Nasal cavity respiratory epithelium epithelial cell of viscerocranial mucosa (primary cell): ENCODE results near the gene NBL1. TPM values are rescaled to one million over a fixed set of nuclear protein-coding genes. Genes with fewer than 3 reads are reported as not detected.

Experiments used
- total RNA-seq: library from RNA; depleted of rRNA; stranded (reverse); fragments of >200 nt; gene quantifications from 2 replicates; pipeline ENCODE4 v1.2.3, GENCODE V29; 2014

NBL1 gene
- 54.7 and 211 TPM in 2 replicates for total RNA-seq

GRCh38 chr1:19643602-19644394 lies at the start of gene NBL1:
Gene NBL1, plus strand, starts transcription at chr1:19644311. Its CDS starts 10,720 bp downstream, at chr1:19655031.

GRCh38 chr1:19664453-19665185 lies 20.5 kb downstream of the NBL1 start, which contains the start of gene HTR6:
Gene HTR6, plus strand, starts transcription at chr1:19664875. Its CDS starts 879 bp downstream, at chr1:19665754.

Other genes with a start within 250 kb of the NBL1 start
- 87.8 and 107 TPM in 2 replicates for gene CAPZB, start 158.8 kb upstream of the NBL1 start, total RNA-seq
- gene HTR6, start 20.6 kb downstream of the NBL1 start, total RNA-seq = not detected in 2 replicates
- gene TMCO4, start 155.6 kb downstream of the NBL1 start, total RNA-seq = 3.4 and 15.0 TPM in 2 replicates
- not detected in 2 replicates for gene RNF186, start 171.0 kb downstream of the NBL1 start, total RNA-seq
- 9.9 and 10.1 TPM in 2 replicates for gene OTUD3, start 238.1 kb downstream of the NBL1 start, total RNA-seq